NCI-H226 (cell line): ENCODE results near the gene MLC1.
"Not testable (repeated sequence)": the region's sequence is repeated elsewhere in the genome, so short reads cannot be mapped to it uniquely, and the experiment has no call there.

Source experiments
- DNase-seq: peaks from one replicate; pipeline ENCODE4 v3.0.0-alpha.2; 2015

The MLC1 gene

DNA sequence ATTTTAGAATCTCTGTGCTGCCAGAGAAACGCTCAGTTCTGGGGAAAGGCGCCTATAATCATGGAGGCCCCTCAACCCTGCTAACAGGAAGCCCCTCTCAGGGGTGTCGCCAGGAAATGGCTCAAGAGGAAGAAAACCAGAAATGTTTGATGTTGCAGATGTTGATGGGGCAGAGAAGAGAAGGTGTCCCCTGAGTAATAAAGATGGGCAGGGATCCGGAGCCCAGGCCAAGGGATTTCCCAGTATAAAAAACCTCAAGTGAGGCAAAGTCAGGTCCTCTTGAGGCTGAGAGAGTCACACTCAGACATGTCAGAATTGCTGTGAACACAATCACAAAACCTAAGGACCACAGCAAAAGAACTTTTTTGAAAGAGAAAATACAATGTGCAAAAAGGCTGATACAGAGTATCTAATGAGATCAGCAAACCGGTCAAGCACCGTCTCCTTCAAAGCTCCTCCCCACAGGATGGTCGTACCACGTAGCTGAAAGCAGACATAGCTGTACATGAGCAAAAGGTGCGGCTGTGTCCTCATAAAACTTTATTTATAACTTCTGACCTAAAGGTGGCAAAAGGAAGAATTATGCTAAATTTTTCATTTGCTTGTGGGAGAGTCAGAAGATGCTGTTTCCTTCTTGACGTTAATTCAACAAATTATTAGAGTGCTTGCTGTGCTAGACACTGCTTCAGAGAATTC lies 16.8 kb upstream of the MLC1 start:
- DNase-seq, result no peak

DNA sequence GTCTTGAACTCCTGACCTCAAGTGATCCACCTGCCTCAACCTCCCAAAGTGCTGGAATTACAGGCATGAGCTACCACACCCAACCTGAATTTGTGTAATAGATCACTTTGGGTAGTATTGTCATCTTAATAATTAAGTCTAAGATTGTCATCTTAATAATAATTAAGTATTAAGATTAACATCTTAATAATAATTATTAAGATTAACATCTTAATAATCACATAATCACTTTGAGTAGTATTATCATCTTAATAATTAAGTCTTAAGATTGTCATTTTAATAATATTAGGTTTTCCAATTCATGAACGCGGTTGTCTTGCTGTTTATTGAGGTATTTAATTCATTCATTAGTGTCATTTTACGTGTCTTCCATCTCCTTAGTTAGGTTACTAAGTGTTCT lies 12.8 kb upstream of the MLC1 start:
- no peak for DNase-seq

GRCh38 chr22:50092342-50092741 lies 7.1 kb upstream of the MLC1 start:
- no peak for DNase-seq

- no peak for DNase-seq
Measured at GRCh38 chr22:50091092-50091768, 6.0 kb upstream of the MLC1 start.

DNA sequence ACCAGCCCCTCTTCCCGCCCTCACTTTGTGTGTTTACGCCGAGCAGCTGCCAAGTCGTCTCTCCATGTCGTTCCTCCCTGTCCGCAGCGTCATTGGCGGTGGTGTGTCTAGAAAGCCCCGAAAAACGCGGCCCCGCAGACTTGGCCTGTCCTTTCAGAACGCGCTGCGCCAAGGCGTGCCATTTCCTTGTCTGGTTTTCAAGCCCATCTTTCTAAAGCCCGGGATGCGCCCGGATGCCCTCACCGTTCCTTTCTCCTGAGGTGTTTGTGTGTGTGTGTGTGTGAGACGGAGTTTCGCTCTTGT lies 5.1 kb upstream of the MLC1 start:
- DNase-seq, result no peak

GRCh38 chr22:50089682-50090411 lies 4.6 kb upstream of the MLC1 start, which contains the start of gene MOV10L1:
TSS of gene MOV10L1 (plus strand) at chr22:50090006. CDS start at chr22:50090089, 83 bp downstream.
- no peak for DNase-seq

GRCh38 chr22:50089231-50089630 lies 4.0 kb upstream of the MLC1 start:
- DNase-seq, result no peak

GRCh38 chr22:50088096-50088495 lies 2.9 kb upstream of the MLC1 start:
- no peak for DNase-seq

DNA sequence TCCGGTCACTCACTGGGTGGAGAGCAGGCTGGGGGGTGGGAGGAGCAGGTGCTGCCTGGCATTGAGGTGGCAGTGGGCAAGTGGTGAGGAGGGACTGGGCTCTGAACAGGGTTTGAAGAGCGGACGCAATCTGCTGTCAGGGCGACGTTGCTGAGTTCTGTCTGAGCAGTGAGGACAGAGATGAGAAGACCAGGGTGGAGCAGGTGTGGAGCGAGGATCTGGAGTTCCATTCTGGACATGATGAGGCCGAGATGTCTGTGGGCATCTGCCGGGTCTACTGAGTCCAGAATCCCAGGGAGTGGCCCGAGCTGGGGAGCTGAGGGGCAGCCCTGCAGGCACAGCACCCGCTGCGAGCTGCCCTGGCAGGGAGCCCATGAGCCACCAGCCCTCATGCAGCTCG lies 2.4 kb upstream of the MLC1 start:
- DNase-seq, result no peak

- DNase-seq, result not testable (repeated sequence)
Measured at GRCh38 chr22:50086975-50087374, 1.7 kb upstream of the MLC1 start.

- no peak for DNase-seq
Measured at GRCh38 chr22:50086526-50086925, 1.3 kb upstream of the MLC1 start.

- DNase-seq, result no peak
Measured at GRCh38 chr22:50084614-50085021, 608 bp downstream of the MLC1 start.

- DNase-seq, result no peak
Measured at GRCh38 chr22:50084080-50084477, 1.1 kb downstream of the MLC1 start.

DNA sequence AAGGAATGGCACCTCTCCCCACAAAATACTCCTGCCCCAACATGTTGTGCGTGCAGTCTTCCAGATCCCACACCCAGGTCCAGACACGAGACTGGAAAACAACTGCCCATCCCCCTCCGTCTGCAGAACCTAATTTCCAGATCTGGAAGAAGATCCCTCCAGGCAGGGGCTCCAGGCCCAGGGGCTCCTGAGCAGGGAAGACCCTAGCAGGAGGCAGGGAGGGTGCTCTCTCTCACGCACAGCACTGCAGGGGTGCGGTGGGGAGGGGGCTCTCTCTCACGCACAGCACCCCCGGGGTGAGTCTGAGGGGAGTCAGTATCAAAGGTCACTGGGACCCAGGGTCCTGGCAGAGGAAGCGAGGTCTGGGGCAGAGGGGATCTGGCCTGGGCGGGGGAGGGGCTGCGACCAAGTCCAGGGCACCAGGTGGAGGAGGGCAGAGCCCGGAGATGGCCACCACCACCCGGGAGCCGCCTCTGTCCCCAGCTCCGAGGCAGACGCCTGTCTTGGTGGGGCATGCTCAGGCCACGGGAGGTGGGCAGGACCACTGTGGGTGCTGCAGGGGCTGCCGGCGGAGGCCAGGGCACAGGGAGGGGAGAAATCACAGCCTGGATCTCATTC lies 1.7 kb downstream of the MLC1 start:
- DNase-seq, result no peak

- DNase-seq, result no peak
Measured at GRCh38 chr22:50082961-50083461, 2.2 kb downstream of the MLC1 start.

DNA sequence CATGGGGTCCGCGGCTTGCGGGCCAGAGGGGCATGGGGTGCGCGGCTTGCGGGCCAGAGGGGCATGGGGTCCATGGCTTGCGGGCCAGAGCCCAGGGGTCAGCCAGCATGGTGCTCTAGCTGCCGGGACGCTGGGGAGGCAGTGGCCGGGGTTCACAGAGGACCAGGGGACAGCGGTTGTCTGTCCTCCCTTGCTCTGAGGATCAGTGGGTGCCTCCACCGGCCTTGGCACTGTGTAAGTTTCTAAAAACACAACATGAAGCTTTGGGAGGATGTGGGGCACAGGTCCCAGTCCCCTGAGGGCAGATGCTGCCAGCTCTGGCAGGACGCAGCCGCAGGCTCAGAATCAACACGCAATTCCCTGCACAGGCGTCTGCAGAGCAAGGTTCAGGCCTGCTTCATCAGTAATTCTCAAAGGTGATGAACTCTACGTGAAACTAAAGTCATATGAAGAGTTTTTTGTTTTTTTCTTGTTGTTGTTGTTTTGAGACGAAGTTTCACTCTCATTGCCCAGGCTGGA lies 3.0 kb downstream of the MLC1 start:
- no peak for DNase-seq

- no peak for DNase-seq
Measured at GRCh38 chr22:50081426-50082196, 3.6 kb downstream of the MLC1 start.

GRCh38 chr22:50080077-50080465 lies 5.2 kb downstream of the MLC1 start:
- no peak for DNase-seq

- no peak for DNase-seq
Measured at GRCh38 chr22:50078761-50079160, 6.5 kb downstream of the MLC1 start.

- DNase-seq, result no peak
Measured at GRCh38 chr22:50078246-50078645, 7.0 kb downstream of the MLC1 start.

GRCh38 chr22:50076646-50077535 lies 8.3 kb downstream of the MLC1 start:
- no peak for DNase-seq
